ENCODE results near the gene KIAA2012.
A peak's percentile ranks its signal among the peaks of the same experiment; 100 is the strongest.

The KIAA2012 gene

GRCh38 chr2:202051499-202052161, 21.4 kb upstream of the KIAA2012 start (continued):
- TF ChIP-seq ZFP41 (tag by site-specific recombination; IDR thresholded peaks at IDR 0.05; ENCODE audit: borderline replicate concordance) = no peak
- TF ChIP-seq ZNF704 (tag by site-specific recombination; IDR thresholded peaks at IDR 0.05) = no peak
- TF ChIP-seq ZNF544 (tag by site-specific recombination; IDR thresholded peaks at IDR 0.05) = no peak
- peak; percentile 62 for TF ChIP-seq SP7 (tag by site-specific recombination; IDR thresholded peaks at IDR 0.05)
- peak; percentile 77 for TF ChIP-seq PRDM6 (tag by site-specific recombination; IDR thresholded peaks at IDR 0.05)
- no peak for TF ChIP-seq HIC1 (tag by site-specific recombination; IDR thresholded peaks at IDR 0.05)
- TF ChIP-seq IKZF3 (tag by site-specific recombination; IDR thresholded peaks at IDR 0.05) = peak; percentile 45; the same call in 1 of the 2 replicates
- TF ChIP-seq ZSCAN30 (tag by site-specific recombination; IDR thresholded peaks at IDR 0.05) = no peak
- no peak for TF ChIP-seq ZNF560 (tag by site-specific recombination; IDR thresholded peaks at IDR 0.05; ENCODE audit: borderline replicate concordance)
- TF ChIP-seq REST (tag by site-specific recombination; IDR thresholded peaks at IDR 0.05) = no peak
- TF ChIP-seq ZNF707 (tag by site-specific recombination; IDR thresholded peaks at IDR 0.05) = no peak

GRCh38 chr2:202052235-202052634, 20.8 kb upstream of the KIAA2012 start:
- TF ChIP-seq SP3 (tag by site-specific recombination; IDR thresholded peaks at IDR 0.05) (no peak), ZNF830 (tag by site-specific recombination; IDR thresholded peaks at IDR 0.05; ENCODE audit: low read depth) (no peak), ZNF555 (tag by site-specific recombination; conservative IDR thresholded peaks at IDR 0.05) (no peak), BCL11A (tag by site-specific recombination; IDR thresholded peaks at IDR 0.05; ENCODE audit: low read depth) (no peak), MZF1 (tag by site-specific recombination; IDR thresholded peaks at IDR 0.05; ENCODE audit: borderline replicate concordance) (no peak), ZNF777 (tag by site-specific recombination; IDR thresholded peaks at IDR 0.05; ENCODE audit: borderline replicate concordance) (no peak), ZNF114 (tag by site-specific recombination; IDR thresholded peaks at IDR 0.05) (no peak)
- no peak overlapping the region for H3K4me3 ChIP-seq (ENCODE audit: low read depth, low read length)
- no peak overlapping the region for H3K27ac ChIP-seq (ENCODE audit: extremely low read depth, low read depth, low read length)
- POLR2A ChIA-PET = no interaction called here
- CTCF ChIA-PET = interaction anchor here (1.2 kb wide), 1 partner anchor 52 kb away, joined by 4 read pairs; no protein-coding TSS in a partner anchor
- no peaks in the 10 kb centered on the region for H3K4me1 ChIP-seq (ENCODE audit: control insufficient read depth, insufficient read depth, low read length)
- no peaks in the 10 kb centered on the region for H3K36me3 ChIP-seq (ENCODE audit: control insufficient read depth in 2 of 2, insufficient read depth in 1 of 2, low read length in 2 of 2)
- no peaks in the 10 kb centered on the region for H3K9me3 ChIP-seq (ENCODE audit: control insufficient read depth, insufficient read depth, low read depth, low read length)
